ENCODE data around the gene ADD2.

GRCh38 chr2:70683455-70683854 is 84.5 kb downstream of the ADD2 start:
- no peak for TF ChIP-seq EZH2 (IDR thresholded peaks at IDR 0.05; ENCODE audit: insufficient read depth, poor library complexity, severe bottlenecking)
- TF ChIP-seq EZH2phosphoT487 (IDR thresholded peaks at IDR 0.05; ENCODE audit: insufficient read depth, low read depth), result no peak

Data from GM23248 (cell line).